Activated T-cell treated with anti-CD3 and anti-CD28 coated beads, Interleukin-2, amount 50 U/mL, for 24 hours (primary cell): ENCODE measurements around the gene ANKS4B.
"Not testable (repeated sequence)": the region's sequence is repeated elsewhere in the genome, so short reads cannot be mapped to it uniquely, and the experiment has no call there.

ENCODE experiments used
- DNase-seq: peaks from one replicate; pipeline ENCODE4 v3.0.0-alpha.2; 2020
- H3K27ac Mint-ChIP-seq: 2 replicates; pipeline ENCODE4 v1.8.0; 2020; ENCODE audit warnings: mild to moderate bottlenecking, mixed read lengths
- H3K27me3 Mint-ChIP-seq: 2 replicates; pipeline ENCODE4 v1.8.0; 2020; ENCODE audit warnings: mixed read lengths
- H3K36me3 Mint-ChIP-seq: 2 replicates; pipeline ENCODE4 v1.8.0; 2020; ENCODE audit warnings: low read depth, mixed read lengths
- H3K4me1 Mint-ChIP-seq: 2 replicates; pipeline ENCODE4 v1.8.0; 2020; ENCODE audit warnings: low read depth, mixed read lengths
- H3K4me3 Mint-ChIP-seq: 2 replicates; pipeline ENCODE4 v1.8.0; 2020; ENCODE audit warnings: mild to moderate bottlenecking, moderate library complexity, mixed read lengths
- H3K9me3 Mint-ChIP-seq: 2 replicates; pipeline ENCODE4 v1.8.0; 2020; ENCODE audit warnings: mixed read lengths

ANKS4B gene

GRCh38 chr16:21228361-21228872 lies 5.1 kb upstream of the ANKS4B start:
- H3K9me3 Mint-ChIP-seq, result no peaks in the 10 kb centered on the region
- no peaks in the 10 kb centered on the region for H3K36me3 Mint-ChIP-seq
- H3K27me3 Mint-ChIP-seq, result peaks cover 68% of the 10 kb centered on the region
- no peak overlapping the region for H3K27ac Mint-ChIP-seq
- DNase-seq, result no peak
- H3K4me1 Mint-ChIP-seq, result peaks cover 3% of the 10 kb centered on the region
- no peak overlapping the region for H3K4me3 Mint-ChIP-seq

GRCh38 chr16:21233045-21233520 lies 416 bp upstream of the ANKS4B start:
- no peaks in the 10 kb centered on the region for H3K36me3 Mint-ChIP-seq
- no peak overlapping the region for H3K4me3 Mint-ChIP-seq
- no peaks in the 10 kb centered on the region for H3K9me3 Mint-ChIP-seq
- H3K27ac Mint-ChIP-seq, result no peak overlapping the region
- no peak for DNase-seq
- peaks cover 58% of the 10 kb centered on the region for H3K27me3 Mint-ChIP-seq
- H3K4me1 Mint-ChIP-seq, result no peaks in the 10 kb centered on the region

GRCh38 chr16:21235199-21235585 lies 1.7 kb downstream of the ANKS4B start:
- H3K36me3 Mint-ChIP-seq, result no peaks in the 10 kb centered on the region
- H3K27me3 Mint-ChIP-seq, result peaks cover 47% of the 10 kb centered on the region
- H3K27ac Mint-ChIP-seq, result no peak overlapping the region
- H3K4me1 Mint-ChIP-seq, result no peaks in the 10 kb centered on the region
- H3K4me3 Mint-ChIP-seq, result no peak overlapping the region
- DNase-seq, result no peak
- no peaks in the 10 kb centered on the region for H3K9me3 Mint-ChIP-seq

DNA sequence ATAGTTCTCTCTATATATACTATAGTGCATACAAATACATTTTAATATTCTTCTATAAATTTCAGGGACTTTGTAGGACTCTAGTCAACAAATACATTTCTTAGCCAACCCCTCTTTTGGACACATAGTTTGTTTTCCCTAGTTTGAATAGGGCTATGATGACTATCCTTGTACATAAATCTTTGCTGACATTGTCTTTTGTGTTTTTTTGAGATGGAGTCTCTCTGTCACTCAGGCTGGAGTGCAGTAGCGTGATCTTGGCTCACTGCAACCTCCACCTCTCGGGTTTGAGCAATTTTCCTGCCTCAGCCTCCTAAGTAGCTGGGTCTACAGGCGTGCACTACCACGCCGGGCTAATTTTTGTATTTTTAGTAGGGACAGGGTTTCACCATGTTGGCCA lies 3.3 kb downstream of the ANKS4B start:
- Mint-ChIP-seq H3K9me3 (no peaks in the 10 kb centered on the region), H3K4me1 (no peaks in the 10 kb centered on the region), H3K4me3 (no peak overlapping the region), H3K36me3 (no peaks in the 10 kb centered on the region), H3K27me3 (peaks cover 33% of the 10 kb centered on the region), H3K27ac (no peak overlapping the region)
- no peak for DNase-seq

DNA sequence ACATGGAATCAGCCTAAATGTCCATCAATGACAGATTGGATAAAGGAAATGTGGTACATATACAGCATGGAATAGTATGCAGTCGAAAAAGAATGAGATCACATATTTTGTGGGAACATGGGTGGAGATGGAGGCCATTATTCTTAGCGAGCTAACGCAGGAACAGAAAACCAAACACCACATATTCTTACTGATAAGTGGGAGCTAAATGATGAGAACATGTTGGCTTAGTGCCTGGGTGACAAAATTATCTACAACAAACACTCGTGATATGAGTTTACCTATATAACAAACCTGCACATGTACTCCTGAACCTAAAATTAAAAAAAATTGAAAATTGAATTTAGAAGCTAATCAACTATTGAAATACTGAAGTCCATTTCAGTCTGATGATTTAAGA lies 6.1 kb downstream of the ANKS4B start:
- H3K4me3 Mint-ChIP-seq, result no peak overlapping the region
- DNase-seq, result no peak
- H3K9me3 Mint-ChIP-seq, result no peaks in the 10 kb centered on the region
- no peaks in the 10 kb centered on the region for H3K4me1 Mint-ChIP-seq
- peaks cover 28% of the 10 kb centered on the region for H3K27me3 Mint-ChIP-seq
- H3K36me3 Mint-ChIP-seq, result no peaks in the 10 kb centered on the region
- no peak overlapping the region for H3K27ac Mint-ChIP-seq

- DNase-seq, result no peak
These were observed 9.3 kb downstream of the ANKS4B start for GRCh38 chr16:21242756-21243155.

GRCh38 chr16:21244518-21245215 lies 11.2 kb downstream of the ANKS4B start:
- Mint-ChIP-seq H3K4me1 (no peaks in the 10 kb centered on the region), H3K9me3 (no peaks in the 10 kb centered on the region), H3K4me3 (no peak overlapping the region), H3K27ac (no peak overlapping the region), H3K36me3 (no peaks in the 10 kb centered on the region), H3K27me3 (peaks cover 40% of the 10 kb centered on the region)
- no peak for DNase-seq

More at GRCh38 chr16:21242756-21243155, 9.3 kb downstream of the ANKS4B start:
- H3K4me3 Mint-ChIP-seq, result no peak overlapping the region
- no peak overlapping the region for H3K27ac Mint-ChIP-seq
- peaks cover 32% of the 10 kb centered on the region for H3K27me3 Mint-ChIP-seq
- H3K4me1 Mint-ChIP-seq, result no peaks in the 10 kb centered on the region
- no peaks in the 10 kb centered on the region for H3K9me3 Mint-ChIP-seq
- H3K36me3 Mint-ChIP-seq, result no peaks in the 10 kb centered on the region

DNA sequence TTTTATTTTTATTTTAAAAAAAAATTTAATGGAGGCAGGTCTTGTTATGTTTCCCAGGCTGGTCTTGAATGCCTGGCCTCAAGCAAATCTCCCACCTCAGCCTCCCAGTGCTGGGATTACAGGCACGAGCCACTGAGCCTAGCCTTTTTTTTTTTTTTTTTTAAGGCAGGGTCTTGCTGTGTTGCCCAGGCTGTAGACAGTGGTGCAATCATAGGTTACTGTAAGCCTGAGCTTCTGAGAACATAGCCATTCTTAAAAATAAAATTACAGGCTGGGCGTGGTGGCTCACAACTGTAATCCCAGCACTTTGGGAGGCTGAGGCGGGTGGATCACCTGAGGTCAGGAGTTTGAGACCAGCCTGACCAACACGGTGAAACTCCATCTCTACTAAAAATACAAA lies 14.7 kb downstream of the ANKS4B start:
- H3K27ac Mint-ChIP-seq, H3K4me1 Mint-ChIP-seq, H3K9me3 Mint-ChIP-seq, H3K36me3 Mint-ChIP-seq, H3K4me3 Mint-ChIP-seq, DNase-seq: not testable (repeated sequence)
- peaks cover 37% of the 10 kb centered on the region for H3K27me3 Mint-ChIP-seq

GRCh38 chr16:21250072-21250923 lies 16.8 kb downstream of the ANKS4B start:
- Mint-ChIP-seq H3K27me3 (peaks cover 28% of the 10 kb centered on the region), H3K36me3 (no peaks in the 10 kb centered on the region), H3K9me3 (no peaks in the 10 kb centered on the region), H3K4me3 (no peak overlapping the region), H3K4me1 (no peaks in the 10 kb centered on the region), H3K27ac (no peak overlapping the region)
- DNase-seq, result no peak

GRCh38 chr16:21253470-21253869 lies 20.0 kb downstream of the ANKS4B start:
- no peak overlapping the region for H3K4me3 Mint-ChIP-seq
- no peak overlapping the region for H3K27ac Mint-ChIP-seq
- H3K36me3 Mint-ChIP-seq, result no peaks in the 10 kb centered on the region
- no peaks in the 10 kb centered on the region for H3K9me3 Mint-ChIP-seq
- H3K4me1 Mint-ChIP-seq, result no peaks in the 10 kb centered on the region
- no peak for DNase-seq
- H3K27me3 Mint-ChIP-seq, result peaks cover 31% of the 10 kb centered on the region

GRCh38 chr16:21256636-21257035 lies 23.1 kb downstream of the ANKS4B start:
- Mint-ChIP-seq H3K9me3 (no peaks in the 10 kb centered on the region), H3K4me1 (no peaks in the 10 kb centered on the region), H3K27me3 (peaks cover 21% of the 10 kb centered on the region), H3K27ac (no peak overlapping the region), H3K4me3 (no peak overlapping the region), H3K36me3 (no peaks in the 10 kb centered on the region)
- DNase-seq, result no peak

DNA sequence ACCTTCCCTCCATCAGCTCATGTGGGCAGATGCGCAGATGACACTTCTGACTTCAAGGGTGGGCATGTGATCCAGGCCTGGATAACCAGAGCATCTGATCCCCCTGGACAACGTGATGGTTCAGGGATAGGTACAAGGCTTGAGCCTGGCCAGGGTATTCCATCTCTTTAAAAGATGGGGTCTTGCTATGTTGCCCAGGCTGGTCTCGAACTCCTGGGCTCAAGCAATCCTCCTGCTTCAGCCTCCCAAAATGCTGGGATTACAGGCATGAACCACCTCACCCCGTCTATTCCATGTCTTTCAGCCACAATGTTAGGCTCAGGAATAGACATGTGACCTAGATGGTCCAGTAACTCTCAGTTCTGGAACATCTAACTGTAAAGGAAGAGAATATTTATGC lies 23.8 kb downstream of the ANKS4B start:
- DNase-seq, result no peak
- no peaks in the 10 kb centered on the region for H3K9me3 Mint-ChIP-seq
- H3K36me3 Mint-ChIP-seq, result no peaks in the 10 kb centered on the region
- H3K4me1 Mint-ChIP-seq, result no peaks in the 10 kb centered on the region
- no peak overlapping the region for H3K27ac Mint-ChIP-seq
- peaks cover 21% of the 10 kb centered on the region for H3K27me3 Mint-ChIP-seq
- H3K4me3 Mint-ChIP-seq, result no peak overlapping the region

- H3K4me3 Mint-ChIP-seq, result no peak overlapping the region
- no peaks in the 10 kb centered on the region for H3K36me3 Mint-ChIP-seq
- no peak for DNase-seq
- H3K4me1 Mint-ChIP-seq, result no peaks in the 10 kb centered on the region
- H3K9me3 Mint-ChIP-seq, result no peaks in the 10 kb centered on the region
- H3K27ac Mint-ChIP-seq, result no peak overlapping the region
- H3K27me3 Mint-ChIP-seq, result peaks cover 10% of the 10 kb centered on the region
These were observed 27.6 kb downstream of the ANKS4B start for GRCh38 chr16:21260870-21261791.
